Stimulated activated CD8-positive, alpha-beta memory T cell treated with anti-CD3 and anti-CD28 coated beads, Interleukin-15, amount 100 ng/mL, for 48 hours (primary cell): ENCODE measurements around the gene ACKR3.

Experiments used
- DNase-seq, 2 donors: peaks; one replicate each; pipeline ENCODE4 v3.0.0-alpha.2; 2020; ENCODE audit warnings: low read depth in 2 of 2

The ACKR3 gene

GRCh38 chr2:236568922-236569572 lies 578 bp upstream of the ACKR3 start:
- no peak for DNase-seq

DNA sequence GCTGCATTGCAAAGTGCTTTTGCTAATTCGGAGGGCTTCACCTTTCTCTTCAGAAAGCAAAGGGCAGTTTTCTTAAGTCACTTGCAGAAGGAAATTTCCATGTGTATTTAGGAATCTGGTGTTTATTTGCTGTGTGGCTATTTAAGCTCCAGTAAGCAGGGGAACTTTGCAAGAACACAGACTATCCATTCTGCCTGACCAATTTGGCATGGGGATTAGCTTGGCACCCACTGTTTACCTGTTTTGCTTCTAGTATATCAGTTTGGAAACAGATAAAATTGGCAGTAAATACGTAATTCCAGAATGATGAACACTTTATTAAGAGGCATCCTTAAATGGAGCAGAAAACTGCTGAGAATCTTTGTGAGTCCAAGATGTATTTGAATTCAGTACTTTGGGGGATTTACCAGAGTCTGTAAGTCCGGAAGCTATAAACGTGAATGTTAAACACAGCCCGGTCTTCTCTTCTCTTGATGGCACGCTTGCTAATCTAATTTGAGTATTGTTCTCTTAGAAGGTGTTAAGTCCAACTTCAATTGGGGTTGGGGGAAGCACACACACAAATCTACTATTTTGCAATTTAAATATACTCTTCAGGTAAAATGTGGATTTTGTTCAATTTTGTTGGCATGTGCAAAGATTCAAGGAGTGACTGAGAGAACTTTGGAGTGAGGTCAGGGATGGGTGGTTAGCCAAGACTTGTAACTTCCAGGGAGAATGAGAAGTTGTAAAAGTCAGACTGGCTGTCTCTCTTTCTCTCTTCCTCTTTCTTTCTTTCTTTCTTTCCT lies 650 bp downstream of the ACKR3 start:
- no peak for DNase-seq

- DNase-seq = no peak
These were observed 1.5 kb downstream of the ACKR3 start for GRCh38 chr2:236571145-236571544.

GRCh38 chr2:236572482-236572881 lies 2.9 kb downstream of the ACKR3 start:
- no peak for DNase-seq

DNA sequence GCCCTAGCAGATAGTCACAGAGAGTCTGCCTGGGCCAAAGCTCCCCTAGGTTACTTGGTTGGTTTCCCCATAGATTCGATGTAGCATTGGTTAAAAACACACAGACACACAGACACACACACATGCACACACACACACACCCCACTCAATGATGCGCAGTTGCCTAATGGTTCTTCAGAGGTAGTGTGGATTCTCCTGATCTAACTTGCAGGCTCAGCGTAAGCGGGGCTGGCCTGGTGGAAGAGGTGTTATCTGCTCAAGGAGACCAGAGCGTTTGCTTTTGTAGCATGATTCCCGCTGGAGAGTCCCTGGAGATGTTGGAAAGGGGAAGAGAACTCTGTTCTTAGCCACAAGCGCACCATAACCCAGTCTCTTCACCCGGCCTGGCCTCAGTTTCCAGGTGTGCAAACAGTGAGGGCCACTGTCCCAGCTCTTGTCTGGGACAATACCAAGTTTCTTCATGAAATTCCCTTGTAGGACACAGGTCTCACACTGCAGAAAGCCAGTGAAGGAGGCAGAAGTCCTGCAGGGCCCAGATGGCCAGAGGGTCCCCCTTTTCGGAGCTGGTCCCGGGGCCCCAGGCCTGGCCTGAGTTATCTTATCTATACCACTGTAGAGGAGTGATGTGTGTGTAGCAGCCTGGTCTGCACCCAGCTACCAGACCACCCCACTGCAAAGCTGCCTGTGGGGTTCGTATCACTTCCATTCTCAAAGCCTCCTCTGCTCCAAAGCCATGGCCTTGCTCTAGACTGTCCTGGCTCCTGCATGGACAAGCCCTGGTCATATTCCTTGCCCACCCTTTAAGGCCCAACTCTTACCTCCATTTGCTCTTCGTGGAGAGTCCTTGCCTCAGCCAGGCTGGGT lies 3.7 kb downstream of the ACKR3 start:
- no peak for DNase-seq

- no peak for DNase-seq
These were observed 4.4 kb downstream of the ACKR3 start for GRCh38 chr2:236574000-236574399.

DNA sequence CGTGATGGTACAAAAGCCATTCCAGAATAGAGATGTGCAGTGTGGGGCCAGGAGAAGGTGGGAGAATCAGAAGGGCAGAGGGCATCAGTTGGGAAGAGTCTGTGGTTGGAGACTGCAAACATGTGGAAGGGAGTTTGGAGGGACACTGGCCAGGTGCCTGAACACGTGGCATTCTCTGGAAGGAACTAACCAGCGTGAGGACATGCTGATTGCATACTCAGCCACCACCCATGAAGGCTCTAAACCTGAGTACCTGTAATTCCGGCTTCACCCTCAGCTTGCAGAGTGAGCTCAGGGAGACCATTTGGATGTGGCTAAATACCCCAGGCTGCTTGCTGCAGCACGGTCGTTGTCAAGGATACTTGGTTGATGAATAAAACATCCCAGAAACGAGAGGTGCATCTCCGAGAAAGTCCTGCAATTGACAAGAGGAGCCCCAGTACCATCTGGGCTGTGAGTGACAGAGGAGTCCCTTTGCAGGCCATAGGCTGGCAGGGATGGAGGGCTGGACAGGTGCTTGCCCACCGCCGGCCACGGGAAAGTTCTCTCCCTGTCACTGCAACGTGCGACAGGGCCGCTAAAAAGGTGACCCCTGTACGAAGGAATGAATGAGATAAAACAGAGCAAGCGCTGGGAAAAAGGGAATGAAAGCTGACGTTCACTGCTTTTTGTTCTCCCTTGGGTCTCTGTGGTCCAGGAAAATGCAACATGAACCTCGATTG lies 5.0 kb downstream of the ACKR3 start:
- DNase-seq = no peak

DNA sequence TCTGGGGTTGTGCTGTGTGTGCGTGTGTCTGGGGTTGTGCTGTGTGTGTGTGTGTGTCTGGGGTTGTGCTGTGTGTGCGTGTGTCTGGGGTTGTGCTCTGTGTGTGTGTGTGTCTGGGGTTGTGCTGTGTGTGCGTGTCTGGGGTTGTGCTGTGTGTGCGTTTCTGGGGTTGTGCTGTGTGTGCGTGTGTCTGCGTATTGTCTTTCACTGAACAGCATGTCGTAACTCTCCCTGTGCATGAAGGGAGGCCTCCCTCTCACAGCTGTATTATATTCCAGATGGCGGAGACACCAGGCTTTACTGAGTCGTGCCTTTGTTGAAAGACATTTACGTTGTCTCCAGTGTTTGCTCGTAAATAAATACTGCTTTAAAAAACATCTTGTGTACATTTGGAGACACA lies 5.9 kb downstream of the ACKR3 start:
- no peak for DNase-seq

- no peak for DNase-seq
These were observed 6.5 kb downstream of the ACKR3 start for GRCh38 chr2:236576087-236576486.

DNA sequence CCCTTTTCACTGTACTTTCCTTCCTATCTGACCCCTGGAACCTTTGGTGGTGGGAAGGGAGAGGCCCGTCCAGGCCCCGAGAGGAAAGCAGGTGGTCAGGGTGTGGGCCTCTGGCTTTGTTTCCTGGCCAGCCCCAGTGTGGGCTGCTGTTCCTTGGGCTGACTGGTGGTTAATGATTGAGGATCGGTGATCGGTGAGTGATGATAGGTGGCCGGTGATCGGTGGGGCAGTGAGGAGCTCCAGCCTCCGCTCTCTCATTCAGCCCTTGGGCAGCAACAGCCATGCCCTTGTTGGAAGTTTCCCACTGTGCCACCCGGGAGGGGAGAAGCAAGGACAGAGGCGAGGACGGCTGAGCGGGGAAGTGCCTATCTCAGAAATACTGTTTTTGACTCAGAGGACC lies 7.3 kb downstream of the ACKR3 start:
- DNase-seq = no peak

- DNase-seq = no peak
These were observed 8.1 kb downstream of the ACKR3 start for GRCh38 chr2:236577481-236578410.

- no peak for DNase-seq
These were observed 8.8 kb downstream of the ACKR3 start for GRCh38 chr2:236578411-236578846.

DNA sequence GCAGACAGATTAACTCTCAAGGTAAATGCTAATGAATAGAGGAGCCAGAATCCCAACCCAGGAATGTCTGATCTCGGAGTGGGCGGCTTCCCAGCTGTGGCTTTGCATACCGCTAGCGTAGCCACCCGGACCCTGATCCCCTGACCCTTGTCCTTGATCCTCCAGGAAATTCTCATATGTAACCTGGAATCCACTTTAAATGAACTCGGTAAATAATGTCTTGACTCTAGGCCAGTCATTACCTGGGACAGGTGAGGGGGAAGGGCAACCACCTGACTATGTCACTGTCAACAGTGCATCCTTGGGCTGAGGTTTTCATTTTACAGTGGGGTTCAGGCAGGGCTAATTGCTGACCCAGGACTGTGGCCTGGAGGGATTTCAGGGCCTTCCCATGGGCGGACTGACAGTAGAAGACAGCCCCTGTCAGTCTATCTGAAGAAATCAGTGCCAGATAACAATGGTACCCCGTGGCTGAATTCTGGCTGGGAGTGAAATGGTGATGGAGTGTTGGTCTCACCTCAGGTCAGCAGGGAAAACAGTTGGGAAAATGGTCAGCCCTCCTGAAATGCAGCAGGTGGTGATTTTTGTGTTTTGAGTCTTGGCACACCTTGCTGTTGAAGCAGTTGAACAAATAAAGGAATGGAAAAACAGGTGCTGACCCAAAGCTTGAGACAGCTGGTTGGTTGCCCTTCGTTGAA lies 9.6 kb downstream of the ACKR3 start:
- DNase-seq = no peak

GRCh38 chr2:236579746-236580315 lies 10.2 kb downstream of the ACKR3 start:
- no peak for DNase-seq

GRCh38 chr2:236580746-236581355 lies 11.2 kb downstream of the ACKR3 start:
- DNase-seq = no peak

GRCh38 chr2:236581546-236581945 lies 11.9 kb downstream of the ACKR3 start:
- DNase-seq = no peak

DNA sequence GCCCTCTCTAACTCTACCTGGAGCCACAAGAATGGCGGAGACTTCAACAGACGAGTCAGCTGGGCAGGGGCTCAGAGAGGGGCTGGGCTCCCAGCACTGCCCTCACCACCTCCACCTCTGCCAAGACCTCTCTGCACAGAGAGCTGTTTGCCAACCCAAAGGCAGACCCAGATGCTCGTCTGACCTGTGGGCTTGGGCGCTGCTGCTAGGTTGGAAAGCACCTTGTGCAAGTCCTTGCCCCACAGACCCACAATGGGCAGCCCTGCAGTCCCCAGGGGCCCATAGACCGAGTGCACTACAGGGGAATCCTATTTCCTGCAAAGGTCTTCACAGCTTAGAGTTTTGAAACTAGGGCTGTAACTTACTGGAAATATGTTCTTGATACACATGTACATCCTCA lies 13.3 kb downstream of the ACKR3 start:
- DNase-seq = no peak

- no peak for DNase-seq
These were observed 14.1 kb downstream of the ACKR3 start for GRCh38 chr2:236583621-236584203.
